Anterior cingulate cortex (tissue), 58 donors: Measurements from ENCODE around the gene SH3RF1.

Source experiments
- DNase-seq, 58 donors: peaks; one replicate each; lab custom pipeline; 2025; lab: John Stamatoyannopoulos, UW

The SH3RF1 gene

DNA sequence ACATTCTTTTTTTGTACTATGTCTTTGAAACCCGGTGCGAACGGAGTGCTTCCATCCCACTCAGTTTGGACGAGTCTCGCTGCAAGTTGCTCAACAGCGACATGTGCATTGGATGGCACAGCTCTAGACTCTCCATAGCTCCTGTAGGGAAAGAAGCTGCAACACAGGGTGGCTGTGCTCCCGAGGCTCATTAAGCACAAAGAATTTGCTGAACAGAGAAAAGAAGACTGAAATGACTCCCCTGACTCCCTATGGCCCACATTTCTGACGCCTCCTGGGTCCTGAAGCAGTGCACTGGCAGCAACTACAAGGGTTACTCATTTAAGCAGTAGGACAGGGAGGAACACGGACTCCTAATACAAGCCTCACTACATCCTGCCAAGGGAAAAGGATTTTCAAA, 127.4 kb downstream of the SH3RF1 start:
- peak in 6 of 58 donors; percentile 1 to 63 (median 10) for DNase-seq

DNA sequence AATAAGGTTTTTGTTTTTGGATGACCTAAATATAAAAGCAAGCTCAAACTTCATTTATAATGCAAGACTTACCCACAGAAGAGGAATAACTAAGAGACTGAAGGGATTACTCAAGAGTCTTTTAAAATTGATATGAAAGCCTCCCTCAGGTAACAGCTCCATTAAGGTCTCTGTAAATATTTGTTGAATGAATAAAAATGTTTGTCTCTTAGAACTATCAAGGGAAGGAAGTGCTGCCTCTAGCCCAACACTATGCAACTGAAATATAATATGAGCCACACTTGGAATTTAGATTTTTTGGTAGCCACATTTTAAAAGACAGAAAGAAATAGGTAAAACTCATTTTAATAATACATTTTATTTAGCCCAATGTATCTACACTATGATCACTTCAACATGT, 127.8 kb downstream of the SH3RF1 start:
- no peak for DNase-seq

DNA sequence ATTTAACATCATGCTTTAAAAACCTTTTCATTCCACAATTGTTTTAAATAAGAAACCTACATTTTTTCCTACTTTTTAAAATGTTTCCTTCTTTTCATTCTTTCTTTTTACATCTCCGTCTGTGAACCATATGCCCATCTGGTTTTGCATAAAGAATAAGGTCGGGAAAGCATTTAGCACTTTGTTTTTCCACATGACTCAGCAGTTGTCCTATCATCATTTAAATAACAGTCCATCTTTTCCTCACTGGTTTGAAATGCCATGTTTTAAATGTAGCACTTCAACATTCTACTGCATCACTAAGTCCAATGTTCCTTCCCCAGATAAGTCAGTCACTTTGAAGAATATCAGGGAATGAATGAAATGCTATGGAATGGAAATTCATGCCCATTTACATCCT, 128.4 kb downstream of the SH3RF1 start:
- no peak for DNase-seq

DNA sequence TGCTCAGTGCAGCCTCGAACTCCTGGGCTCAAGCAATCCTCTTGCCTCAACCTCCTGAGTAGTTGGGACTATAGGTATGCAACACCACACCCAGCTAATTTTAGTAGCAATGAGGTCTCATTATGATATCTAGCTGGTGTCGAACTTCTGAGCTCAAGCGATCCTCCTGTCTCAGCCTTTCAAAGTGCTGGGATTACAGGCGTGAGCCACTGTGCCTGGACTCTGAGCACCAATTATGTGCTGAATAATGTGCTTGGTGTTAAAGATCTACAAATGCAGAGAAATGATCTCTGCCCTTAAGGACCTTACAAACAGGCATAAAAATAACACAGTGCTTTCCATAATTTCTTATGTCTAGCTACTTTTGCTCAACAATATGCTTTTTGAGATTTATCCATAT, 131.7 kb downstream of the SH3RF1 start:
- no peak for DNase-seq

DNA sequence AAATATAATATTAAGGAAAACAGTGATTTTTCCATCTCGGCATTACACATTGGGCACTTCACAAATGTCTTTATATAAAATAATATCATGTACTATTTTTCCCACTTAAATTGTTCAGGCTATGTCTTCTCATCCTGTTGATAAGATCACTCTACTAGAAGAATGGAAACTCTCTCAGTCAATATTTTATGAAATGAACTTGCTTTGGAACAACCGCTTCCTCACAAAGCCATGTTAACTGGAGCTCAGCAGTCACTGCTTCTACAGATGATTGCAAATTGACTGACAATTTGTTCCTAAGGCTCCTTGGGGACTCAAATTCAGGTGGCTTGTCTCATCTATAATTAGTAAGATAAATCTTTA, 133.2 kb downstream of the SH3RF1 start:
- DNase-seq = no peak

DNA sequence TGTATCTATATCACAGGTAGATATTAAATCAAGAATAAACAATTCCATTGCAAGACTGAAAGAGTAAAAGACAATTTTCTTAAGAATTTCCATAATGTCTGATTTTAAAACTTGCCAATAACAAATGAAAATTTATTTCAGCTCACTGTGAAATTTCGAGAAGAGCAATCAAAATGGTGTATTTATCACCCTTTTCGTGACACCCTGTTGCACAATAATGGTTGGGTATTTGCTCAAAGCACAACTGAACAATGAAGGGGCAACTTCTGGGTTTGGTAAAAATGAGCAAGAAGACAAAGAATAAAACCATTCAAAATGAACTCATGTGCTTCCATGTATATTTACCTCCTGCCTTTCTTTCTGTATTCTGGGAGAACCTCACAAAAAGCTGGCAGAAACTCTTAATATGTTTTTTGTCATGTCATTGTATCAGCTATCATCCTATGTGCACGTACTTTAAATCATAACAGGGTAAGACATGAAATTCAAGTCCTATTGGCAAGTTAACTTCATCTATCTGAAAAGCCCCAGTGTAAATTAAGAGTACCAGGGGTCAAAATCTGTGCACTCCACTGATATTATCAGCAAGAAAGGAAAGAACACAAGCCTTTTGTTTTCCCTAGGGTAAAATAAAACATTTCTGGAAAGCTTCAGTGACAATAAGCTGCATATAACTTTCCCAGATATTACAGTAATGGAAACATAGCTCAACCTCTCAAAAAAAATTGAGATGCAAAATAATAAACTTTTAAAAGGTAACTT, 133.8 kb downstream of the SH3RF1 start:
- no peak for DNase-seq

DNA sequence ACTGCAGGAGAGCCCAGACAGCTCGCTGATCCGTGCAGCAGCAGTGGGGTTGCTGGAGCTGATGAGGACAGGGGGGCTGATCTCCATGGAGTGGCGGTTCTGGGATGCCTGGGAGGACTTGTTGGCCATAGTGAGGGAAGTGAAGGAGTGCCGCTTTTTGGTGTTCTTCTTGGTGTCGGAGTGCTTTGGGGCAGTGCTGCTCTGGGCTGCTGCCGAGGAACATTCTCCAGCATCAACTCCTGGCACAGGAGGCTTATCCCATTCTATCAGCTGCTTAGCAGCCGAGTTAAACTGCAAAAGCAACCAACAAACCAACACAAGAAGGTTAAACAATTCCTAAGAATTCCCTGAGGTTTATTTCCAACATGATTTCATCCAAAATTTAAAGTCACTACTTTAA, 134.4 kb downstream of the SH3RF1 start:
- DNase-seq = peak in 1 of 58 donors; percentile 6

DNA sequence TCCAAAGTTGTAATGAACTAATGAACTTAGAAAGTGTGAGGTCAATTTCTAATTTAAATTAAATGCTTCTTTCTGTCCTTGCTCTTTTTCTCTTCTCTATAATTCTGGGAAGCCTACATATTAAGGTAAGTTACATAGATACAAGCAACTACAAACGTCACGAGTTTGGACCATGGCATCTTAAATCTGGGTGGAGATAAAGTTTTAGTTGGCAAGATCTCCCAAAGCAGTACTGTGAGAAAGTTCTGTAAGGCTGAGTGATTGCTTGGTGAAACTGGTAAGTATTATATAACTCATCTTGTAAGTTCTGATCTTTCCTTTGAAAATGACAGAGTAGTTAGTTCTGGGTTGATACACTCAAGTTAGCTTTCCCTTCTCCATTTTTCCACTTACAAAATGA, 135.0 kb downstream of the SH3RF1 start:
- DNase-seq = no peak

DNA sequence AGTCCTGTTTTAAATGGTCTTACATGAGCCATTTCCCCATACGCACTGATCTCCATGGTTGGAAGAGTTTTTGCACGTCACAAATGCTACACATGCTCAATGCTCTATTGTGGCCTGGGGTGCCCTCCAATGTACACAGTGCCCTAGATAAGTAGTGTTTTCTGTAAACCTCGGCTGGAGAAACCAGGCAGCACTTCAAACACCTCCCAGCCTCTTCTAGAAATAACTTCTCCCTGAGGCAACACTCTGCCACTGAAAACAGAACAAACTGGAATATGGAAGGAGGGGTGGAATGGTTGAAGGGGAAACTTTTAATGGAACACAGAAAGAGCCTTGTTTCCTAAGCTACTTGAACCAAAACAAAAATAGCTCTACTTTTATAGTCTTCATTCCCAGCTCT, 136.8 kb downstream of the SH3RF1 start:
- DNase-seq = peak in 1 of 58 donors; percentile 16

DNA sequence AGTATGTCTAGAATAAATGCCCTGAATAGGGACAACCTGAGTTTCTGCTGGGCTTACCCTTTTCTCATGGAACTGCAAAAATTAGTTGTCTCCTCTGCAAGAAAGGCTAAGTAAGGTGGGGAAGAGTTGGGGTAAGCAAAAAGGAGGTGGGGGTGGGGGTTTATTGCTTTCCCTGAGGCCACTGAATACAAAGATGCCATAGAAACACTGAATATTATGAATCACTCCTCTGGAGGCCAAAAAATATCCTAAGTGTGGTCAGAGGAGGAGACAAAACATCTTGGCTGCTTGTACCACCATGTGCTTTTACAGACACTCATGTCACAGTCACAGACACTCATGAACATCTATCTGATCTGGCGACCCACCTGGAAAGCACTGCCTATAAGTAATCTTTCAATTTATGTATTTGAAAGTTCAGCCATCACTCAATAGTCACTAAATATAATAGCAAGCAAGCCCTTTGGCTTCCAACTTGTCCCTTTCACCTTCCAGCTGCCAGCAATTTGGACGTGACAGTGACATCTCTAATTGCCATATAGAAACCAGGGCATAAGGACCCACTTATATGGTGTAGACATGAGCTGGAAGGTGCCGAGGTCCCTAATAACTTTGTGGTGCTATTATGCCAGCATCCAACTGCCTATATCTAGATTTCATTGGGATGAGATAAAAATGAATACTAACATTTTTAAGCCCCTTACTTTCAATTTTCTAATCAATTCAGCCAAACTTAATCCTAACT, 138.0 kb downstream of the SH3RF1 start:
- DNase-seq = no peak

DNA sequence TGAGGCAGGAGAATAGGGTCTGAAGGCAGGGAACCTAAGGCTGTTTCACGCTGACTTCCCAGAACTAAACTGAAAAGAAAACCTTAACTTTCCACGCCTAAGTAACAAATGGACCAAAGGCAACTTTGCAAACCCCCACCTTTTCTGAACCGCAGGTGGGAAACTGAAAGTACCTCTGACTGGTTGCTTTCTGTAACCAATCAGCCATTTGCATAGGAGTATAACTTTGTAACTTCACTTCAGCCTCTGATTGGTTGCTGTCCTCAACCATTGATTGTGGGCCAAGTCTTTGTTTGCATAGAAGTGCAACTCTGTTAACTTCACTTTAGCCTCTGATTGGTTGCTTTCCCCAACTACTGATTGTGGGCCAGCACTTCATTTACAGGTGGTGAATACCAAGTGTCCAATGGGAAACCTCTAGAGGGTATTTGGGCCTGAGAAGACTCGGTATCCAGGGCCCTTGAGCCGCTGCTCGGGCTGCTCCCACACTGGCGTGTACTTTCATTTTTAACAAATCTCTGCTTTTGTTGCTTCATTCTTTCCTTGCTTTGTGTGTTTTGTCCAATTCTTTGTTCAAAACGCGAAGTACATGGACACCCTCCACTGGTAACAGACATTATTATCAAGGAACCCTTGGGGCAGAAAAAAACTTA, 139.1 kb downstream of the SH3RF1 start:
- DNase-seq = no peak

DNA sequence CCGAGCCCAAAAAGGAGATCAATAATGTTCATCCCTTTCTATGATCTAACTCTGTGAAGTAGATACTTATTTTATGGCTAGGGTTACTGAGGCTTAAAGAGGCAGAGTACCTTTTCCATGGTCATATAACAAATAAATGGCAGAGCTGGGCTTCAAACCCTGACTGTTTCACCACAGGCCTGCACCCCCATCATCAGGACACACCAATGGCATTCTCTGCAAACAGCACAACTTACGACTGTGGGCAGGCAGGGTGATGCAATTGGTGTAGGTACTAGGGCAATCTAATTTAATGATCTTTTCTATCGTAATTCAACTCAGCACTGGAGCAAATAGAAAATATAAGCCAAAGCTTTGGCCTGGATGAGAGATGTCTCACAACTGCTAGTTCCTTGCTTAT, 141.9 kb downstream of the SH3RF1 start:
- DNase-seq = no peak

DNA sequence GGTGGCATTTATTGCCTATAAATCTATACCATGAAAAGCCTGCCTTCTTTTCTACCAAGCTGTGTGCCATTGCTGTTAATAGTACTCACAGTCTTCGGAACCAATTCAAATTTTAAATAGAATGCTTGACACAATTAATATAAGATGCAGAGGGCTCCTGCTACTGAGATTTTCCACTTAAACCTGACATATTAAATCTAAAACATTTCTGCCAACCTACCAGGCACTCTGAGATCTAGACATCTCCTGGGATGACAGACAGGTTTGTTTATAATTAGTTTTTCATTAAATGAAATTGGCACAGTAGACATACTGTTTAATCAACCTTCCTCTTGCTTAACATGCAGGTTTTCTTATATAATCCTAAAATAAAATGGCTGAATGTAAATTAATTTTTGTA, 143.4 kb downstream of the SH3RF1 start:
- DNase-seq = no peak

DNA sequence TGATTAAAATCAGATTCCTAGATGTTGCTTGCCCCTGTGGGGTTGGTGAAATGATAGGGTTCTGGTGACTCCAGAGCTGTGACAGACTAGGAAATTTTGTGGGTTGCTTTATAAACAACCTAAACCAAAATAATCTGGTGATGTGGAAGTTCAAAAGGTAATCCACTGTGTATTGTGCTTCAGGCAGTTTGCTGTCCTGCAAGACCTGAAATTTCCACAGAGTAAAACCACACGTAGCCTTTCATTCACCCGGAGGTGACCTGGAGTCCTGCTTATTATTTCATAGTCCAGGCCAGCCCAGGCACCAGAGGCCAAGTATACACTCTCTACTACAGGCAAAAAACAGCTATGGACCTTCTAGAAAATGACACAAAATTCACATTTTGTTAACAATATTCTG, 146.1 kb downstream of the SH3RF1 start:
- DNase-seq = no peak

DNA sequence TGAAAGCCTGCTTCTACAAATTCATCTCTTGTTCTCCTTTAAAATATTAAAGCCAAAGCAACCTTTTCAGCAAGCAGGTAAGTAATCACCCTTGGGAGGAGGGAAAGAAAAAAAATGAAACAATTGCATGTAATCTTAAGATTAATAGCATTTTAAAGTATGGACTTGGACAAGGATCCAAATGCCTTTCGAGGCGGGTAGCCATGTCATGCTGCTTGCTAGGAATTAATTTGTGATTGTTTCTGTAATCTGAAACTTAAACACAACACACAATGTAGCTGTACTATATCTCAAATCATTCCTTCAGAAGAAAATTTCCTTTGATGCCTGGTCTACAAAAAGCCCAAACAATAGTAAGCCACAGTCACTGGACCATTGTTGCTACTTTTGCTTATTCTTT, 148.3 kb downstream of the SH3RF1 start:
- DNase-seq = no peak

DNA sequence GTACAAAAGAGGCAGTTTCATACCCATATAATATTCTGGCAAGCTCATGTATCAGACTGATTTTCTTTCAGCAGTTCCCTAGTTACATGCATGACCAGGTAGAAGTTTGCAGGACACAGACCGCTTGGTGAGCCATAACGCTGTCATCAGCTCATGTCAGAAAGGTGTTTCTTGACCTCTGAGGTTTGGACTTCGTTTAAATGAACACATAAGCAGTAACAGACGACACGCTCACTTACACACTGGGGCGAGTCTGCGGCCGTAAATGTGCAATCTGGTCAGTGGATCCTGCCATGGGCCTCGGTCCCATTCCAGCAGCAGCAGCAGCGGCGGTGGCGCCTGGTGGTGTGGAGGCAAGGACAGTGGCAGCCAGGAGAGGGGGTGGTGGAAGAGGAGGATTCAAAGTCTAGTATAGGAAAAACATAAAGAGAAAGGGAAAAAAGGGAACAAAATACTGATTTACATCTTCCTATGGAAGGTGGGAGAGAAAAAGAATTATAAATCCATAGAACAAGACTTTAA, 148.8 kb downstream of the SH3RF1 start:
- peak in 5 of 58 donors; percentile 2 to 17 (median 9) for DNase-seq

DNA sequence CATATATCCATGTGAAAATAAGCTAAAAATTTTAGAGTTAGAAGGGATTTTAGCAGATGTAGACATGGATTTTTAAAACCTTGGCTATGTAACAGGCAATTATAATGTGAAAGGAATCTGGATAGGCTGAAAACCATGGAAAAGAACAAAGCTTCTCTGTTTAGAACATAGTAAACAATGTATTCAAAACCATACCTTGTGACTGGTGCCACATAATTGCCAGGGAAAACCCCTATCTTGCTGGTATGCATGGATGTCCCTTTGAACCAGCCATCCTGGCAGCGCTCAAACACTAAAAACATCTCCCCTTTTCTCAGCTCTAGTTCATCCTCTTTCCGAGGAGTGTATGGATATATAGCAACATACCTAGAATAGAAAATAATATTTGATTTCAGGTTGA, 150.1 kb downstream of the SH3RF1 start:
- DNase-seq = peak in 1 of 58 donors; percentile 30

DNA sequence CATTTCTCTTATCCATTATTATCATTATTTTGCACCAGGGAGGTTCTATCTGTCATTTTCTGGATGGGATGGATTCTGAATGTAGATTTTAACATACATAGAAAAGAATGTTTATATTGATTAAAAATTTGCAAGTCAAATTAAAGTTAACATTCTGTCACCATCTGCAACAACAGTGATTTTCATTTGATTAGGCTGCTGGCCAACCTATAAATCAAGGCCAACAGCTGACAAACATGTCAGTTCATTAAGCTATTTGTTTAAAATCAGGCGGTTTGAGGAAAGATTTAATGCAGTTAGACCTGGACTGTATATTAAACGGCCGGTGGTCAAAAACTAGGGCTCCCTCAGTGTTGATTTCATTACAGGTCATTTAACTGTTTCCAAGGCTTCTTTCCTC, 151.2 kb downstream of the SH3RF1 start:
- no peak for DNase-seq

DNA sequence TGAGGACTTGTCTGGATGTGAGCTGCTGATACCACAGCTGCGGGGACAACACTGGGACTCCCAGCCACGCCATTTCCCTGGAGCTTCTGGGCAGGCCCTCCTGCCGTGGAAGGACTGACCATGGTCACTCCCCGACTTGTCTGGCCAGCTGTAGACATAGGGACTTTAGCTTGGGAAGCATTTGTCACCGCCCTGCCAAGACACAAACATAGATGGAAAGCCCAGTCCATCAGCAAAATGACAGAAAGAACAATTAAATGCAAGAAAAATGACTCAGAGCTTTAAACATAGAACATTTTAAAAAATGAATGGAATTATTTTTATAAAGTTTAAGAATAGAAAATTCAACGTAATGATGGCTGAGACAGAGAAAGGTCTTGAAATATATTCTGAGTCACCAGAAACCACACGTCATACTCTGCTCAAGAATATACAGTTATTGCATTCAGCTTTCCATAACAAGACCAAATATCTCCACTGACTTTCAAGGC, 153.1 kb downstream of the SH3RF1 start:
- DNase-seq = no peak

DNA sequence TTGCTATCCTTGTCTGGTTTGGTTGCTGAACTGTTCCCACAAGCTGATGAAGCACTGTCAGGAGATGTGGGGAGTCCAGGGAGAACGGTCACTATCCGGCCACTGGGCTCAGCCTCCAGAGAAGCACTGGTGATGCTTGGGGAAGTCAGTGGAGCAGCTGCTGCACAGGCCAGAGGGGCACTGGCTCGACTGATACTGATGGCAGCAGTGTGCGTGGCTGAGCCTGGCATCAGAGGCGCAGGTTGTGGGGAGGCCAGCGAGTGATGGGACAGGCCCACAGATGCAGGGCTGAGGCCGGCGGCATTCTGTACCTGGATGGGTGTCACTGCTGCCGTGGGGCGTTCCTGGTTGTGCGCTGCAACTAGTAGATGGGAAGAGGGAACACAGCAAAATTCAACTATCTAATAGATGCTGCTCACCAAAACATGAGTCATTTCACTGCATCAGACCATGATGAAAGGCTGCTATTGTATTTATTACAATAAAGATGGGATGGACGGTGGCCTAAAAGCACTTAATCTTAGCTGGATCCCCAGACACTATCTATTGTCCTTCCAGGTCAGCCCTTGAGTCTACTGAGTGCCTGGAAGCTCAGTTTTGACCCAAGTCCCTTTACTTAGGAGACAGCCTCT, 154.4 kb downstream of the SH3RF1 start:
- peak in 19 of 58 donors; percentile 4 to 55 (median 24) for DNase-seq

DNA sequence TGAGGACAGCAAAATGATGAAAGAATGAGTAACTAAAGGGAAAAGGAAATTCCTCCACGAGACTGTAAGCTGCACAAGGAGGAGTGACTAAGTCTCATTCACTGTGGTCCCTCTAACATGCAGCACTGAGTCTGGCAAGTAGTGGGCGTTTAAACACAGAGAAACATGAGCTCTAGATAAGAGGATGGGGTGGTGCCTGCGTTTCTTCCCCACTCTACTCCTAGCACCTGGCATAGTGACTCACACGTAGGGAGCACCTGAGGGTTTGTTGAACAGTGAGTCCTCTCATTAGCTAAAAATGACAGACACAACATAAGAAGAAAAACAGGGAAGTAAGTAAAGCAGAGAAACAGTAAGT, 154.9 kb downstream of the SH3RF1 start:
- peak in 3 of 58 donors; percentile 6 to 21 (median 20) for DNase-seq
